ENCODE data around the gene SNAP25.

SNAP25 gene

GRCh38 chr20:10239954-10240353, 21.3 kb downstream of the SNAP25 start:
- H3K27ac ChIP-seq (ENCODE audit: insufficient read depth, low read depth, low read length, poor library complexity, severe bottlenecking) = no peak overlapping the region
- H3K27me3 ChIP-seq (ENCODE audit: control insufficient read depth, insufficient read depth, low read length, poor library complexity, severe bottlenecking) = no peaks in the 10 kb centered on the region
- H3K9me3 ChIP-seq (ENCODE audit: control insufficient read depth, low read length) = no peaks in the 10 kb centered on the region
- H3K4me1 ChIP-seq (ENCODE audit: control insufficient read depth, insufficient read depth, low read length) = peaks cover 9% of the 10 kb centered on the region
- WGBS, 2 experiments = 68 to 70% methylated on average over 4 of the region's 4 CpGs
- H3K4me3 ChIP-seq (ENCODE audit: insufficient read depth, low read depth, low read length) = no peak overlapping the region
- H3K36me3 ChIP-seq (ENCODE audit: control insufficient read depth, insufficient read depth, low read length) = no peaks in the 10 kb centered on the region

- H3K9me3 ChIP-seq (ENCODE audit: control insufficient read depth, low read length) = no peaks in the 10 kb centered on the region
- no peak overlapping the region for H3K4me3 ChIP-seq (ENCODE audit: insufficient read depth, low read depth, low read length)
- no peaks in the 10 kb centered on the region for H3K36me3 ChIP-seq (ENCODE audit: control insufficient read depth, insufficient read depth, low read length)
- no peaks in the 10 kb centered on the region for H3K27me3 ChIP-seq (ENCODE audit: control insufficient read depth, insufficient read depth, low read length, poor library complexity, severe bottlenecking)
- H3K4me1 ChIP-seq (ENCODE audit: control insufficient read depth, insufficient read depth, low read length) = peaks cover 9% of the 10 kb centered on the region
- H3K27ac ChIP-seq (ENCODE audit: insufficient read depth, low read depth, low read length, poor library complexity, severe bottlenecking) = no peak overlapping the region
- WGBS, 2 experiments = 32 to 39% methylated on average over 8 of the region's 8 CpGs
Observed at GRCh38 chr20:10240655-10241054, 22.0 kb downstream of the SNAP25 start.

GRCh38 chr20:10242166-10242565, 23.5 kb downstream of the SNAP25 start:
- WGBS, 2 experiments = 86 to 90% methylated on average over 2 of the region's 2 CpGs
- Histone ChIP-seq H3K4me3 (ENCODE audit: insufficient read depth, low read depth, low read length) (no peak overlapping the region), H3K4me1 (ENCODE audit: control insufficient read depth, insufficient read depth, low read length) (peaks cover 9% of the 10 kb centered on the region), H3K27me3 (ENCODE audit: control insufficient read depth, insufficient read depth, low read length, poor library complexity, severe bottlenecking) (no peaks in the 10 kb centered on the region), H3K9me3 (ENCODE audit: control insufficient read depth, low read length) (no peaks in the 10 kb centered on the region), H3K36me3 (ENCODE audit: control insufficient read depth, insufficient read depth, low read length) (no peaks in the 10 kb centered on the region), H3K27ac (ENCODE audit: insufficient read depth, low read depth, low read length, poor library complexity, severe bottlenecking) (no peak overlapping the region)

GRCh38 chr20:10247440-10247839, 28.8 kb downstream of the SNAP25 start:
- Histone ChIP-seq H3K4me3 (ENCODE audit: insufficient read depth, low read depth, low read length) (no peak overlapping the region), H3K36me3 (ENCODE audit: control insufficient read depth, insufficient read depth, low read length) (no peaks in the 10 kb centered on the region), H3K27me3 (ENCODE audit: control insufficient read depth, insufficient read depth, low read length, poor library complexity, severe bottlenecking) (no peaks in the 10 kb centered on the region), H3K9me3 (ENCODE audit: control insufficient read depth, low read length) (no peaks in the 10 kb centered on the region), H3K27ac (ENCODE audit: insufficient read depth, low read depth, low read length, poor library complexity, severe bottlenecking) (no peak overlapping the region), H3K4me1 (ENCODE audit: control insufficient read depth, insufficient read depth, low read length) (no peaks in the 10 kb centered on the region)
- 89 to 92% methylated on average over 2 to 3 of the region's 3 CpGs for WGBS, 2 experiments

- Histone ChIP-seq H3K4me3 (ENCODE audit: insufficient read depth, low read depth, low read length) (no peak overlapping the region), H3K27ac (ENCODE audit: insufficient read depth, low read depth, low read length, poor library complexity, severe bottlenecking) (no peak overlapping the region), H3K9me3 (ENCODE audit: control insufficient read depth, low read length) (no peaks in the 10 kb centered on the region), H3K36me3 (ENCODE audit: control insufficient read depth, insufficient read depth, low read length) (no peaks in the 10 kb centered on the region), H3K4me1 (ENCODE audit: control insufficient read depth, insufficient read depth, low read length) (no peaks in the 10 kb centered on the region), H3K27me3 (ENCODE audit: control insufficient read depth, insufficient read depth, low read length, poor library complexity, severe bottlenecking) (no peaks in the 10 kb centered on the region)
- WGBS, 2 experiments = 63 to 69% methylated on average over 6 of the region's 6 CpGs
Observed at GRCh38 chr20:10249048-10249770, 30.6 kb downstream of the SNAP25 start.

GRCh38 chr20:10249822-10250221, 31.2 kb downstream of the SNAP25 start:
- WGBS, 2 experiments = 90 to 91% methylated on average over 2 of the region's 2 CpGs
- Histone ChIP-seq H3K36me3 (ENCODE audit: control insufficient read depth, insufficient read depth, low read length) (no peaks in the 10 kb centered on the region), H3K9me3 (ENCODE audit: control insufficient read depth, low read length) (no peaks in the 10 kb centered on the region), H3K4me3 (ENCODE audit: insufficient read depth, low read depth, low read length) (no peak overlapping the region), H3K4me1 (ENCODE audit: control insufficient read depth, insufficient read depth, low read length) (no peaks in the 10 kb centered on the region), H3K27me3 (ENCODE audit: control insufficient read depth, insufficient read depth, low read length, poor library complexity, severe bottlenecking) (no peaks in the 10 kb centered on the region), H3K27ac (ENCODE audit: insufficient read depth, low read depth, low read length, poor library complexity, severe bottlenecking) (no peak overlapping the region)

- H3K4me3 ChIP-seq (ENCODE audit: insufficient read depth, low read depth, low read length) = no peak overlapping the region
- H3K27ac ChIP-seq (ENCODE audit: insufficient read depth, low read depth, low read length, poor library complexity, severe bottlenecking) = no peak overlapping the region
- no peaks in the 10 kb centered on the region for H3K9me3 ChIP-seq (ENCODE audit: control insufficient read depth, low read length)
- H3K27me3 ChIP-seq (ENCODE audit: control insufficient read depth, insufficient read depth, low read length, poor library complexity, severe bottlenecking) = no peaks in the 10 kb centered on the region
- no peaks in the 10 kb centered on the region for H3K4me1 ChIP-seq (ENCODE audit: control insufficient read depth, insufficient read depth, low read length)
- WGBS, 2 experiments = 92 to 97% methylated on average over 5 of the region's 5 CpGs
- H3K36me3 ChIP-seq (ENCODE audit: control insufficient read depth, insufficient read depth, low read length) = no peaks in the 10 kb centered on the region
Observed at GRCh38 chr20:10250902-10251301, 32.3 kb downstream of the SNAP25 start.

GRCh38 chr20:10253780-10254179, 35.1 kb downstream of the SNAP25 start:
- Histone ChIP-seq H3K9me3 (ENCODE audit: control insufficient read depth, low read length) (no peaks in the 10 kb centered on the region), H3K4me1 (ENCODE audit: control insufficient read depth, insufficient read depth, low read length) (no peaks in the 10 kb centered on the region), H3K36me3 (ENCODE audit: control insufficient read depth, insufficient read depth, low read length) (no peaks in the 10 kb centered on the region), H3K4me3 (ENCODE audit: insufficient read depth, low read depth, low read length) (no peak overlapping the region), H3K27me3 (ENCODE audit: control insufficient read depth, insufficient read depth, low read length, poor library complexity, severe bottlenecking) (no peaks in the 10 kb centered on the region), H3K27ac (ENCODE audit: insufficient read depth, low read depth, low read length, poor library complexity, severe bottlenecking) (no peak overlapping the region)
- 73 to 77% methylated on average over 3 of the region's 3 CpGs for WGBS, 2 experiments

- WGBS, 2 experiments = no CpG with 5 or more reads among the region's 1 CpG
- Histone ChIP-seq H3K4me1 (ENCODE audit: control insufficient read depth, insufficient read depth, low read length) (no peaks in the 10 kb centered on the region), H3K27me3 (ENCODE audit: control insufficient read depth, insufficient read depth, low read length, poor library complexity, severe bottlenecking) (no peaks in the 10 kb centered on the region), H3K4me3 (ENCODE audit: insufficient read depth, low read depth, low read length) (no peak overlapping the region), H3K27ac (ENCODE audit: insufficient read depth, low read depth, low read length, poor library complexity, severe bottlenecking) (no peak overlapping the region), H3K36me3 (ENCODE audit: control insufficient read depth, insufficient read depth, low read length) (no peaks in the 10 kb centered on the region), H3K9me3 (ENCODE audit: control insufficient read depth, low read length) (no peaks in the 10 kb centered on the region)
Observed at GRCh38 chr20:10255846-10256245, 37.2 kb downstream of the SNAP25 start.

GRCh38 chr20:10259166-10259565, 40.5 kb downstream of the SNAP25 start:
- H3K4me1 ChIP-seq (ENCODE audit: control insufficient read depth, insufficient read depth, low read length) = no peaks in the 10 kb centered on the region
- H3K36me3 ChIP-seq (ENCODE audit: control insufficient read depth, insufficient read depth, low read length) = no peaks in the 10 kb centered on the region
- H3K4me3 ChIP-seq (ENCODE audit: insufficient read depth, low read depth, low read length) = no peak overlapping the region
- H3K9me3 ChIP-seq (ENCODE audit: control insufficient read depth, low read length) = no peaks in the 10 kb centered on the region
- H3K27ac ChIP-seq (ENCODE audit: insufficient read depth, low read depth, low read length, poor library complexity, severe bottlenecking) = no peak overlapping the region
- no peaks in the 10 kb centered on the region for H3K27me3 ChIP-seq (ENCODE audit: control insufficient read depth, insufficient read depth, low read length, poor library complexity, severe bottlenecking)

- H3K36me3 ChIP-seq (ENCODE audit: control insufficient read depth, insufficient read depth, low read length) = no peaks in the 10 kb centered on the region
- no peaks in the 10 kb centered on the region for H3K4me1 ChIP-seq (ENCODE audit: control insufficient read depth, insufficient read depth, low read length)
- 64 to 73% methylated on average over 1 of the region's 1 CpG for WGBS, 2 experiments
- no peak overlapping the region for H3K4me3 ChIP-seq (ENCODE audit: insufficient read depth, low read depth, low read length)
- no peaks in the 10 kb centered on the region for H3K27me3 ChIP-seq (ENCODE audit: control insufficient read depth, insufficient read depth, low read length, poor library complexity, severe bottlenecking)
- no peak overlapping the region for H3K27ac ChIP-seq (ENCODE audit: insufficient read depth, low read depth, low read length, poor library complexity, severe bottlenecking)
- no peaks in the 10 kb centered on the region for H3K9me3 ChIP-seq (ENCODE audit: control insufficient read depth, low read length)
Observed at GRCh38 chr20:10260316-10260715, 41.7 kb downstream of the SNAP25 start.
